Chondrocyte (in vitro differentiated cells): ENCODE measurements around the gene SH3RF1. TPM values are rescaled to one million over a fixed set of nuclear protein-coding genes. Genes with fewer than 3 reads are reported as not detected.

Experiments
- DNase-seq: peaks from one replicate; pipeline ENCODE4 v3.0.0; 2021; ENCODE audit warnings: mixed read lengths, low spot score
- H3K27ac Mint-ChIP-seq: one replicate; pipeline ENCODE4 v1.8.0; 2021; ENCODE audit warnings: mild to moderate bottlenecking, moderate library complexity, mixed read lengths; ENCODE audit not compliant: unreplicated experiment
- H3K27me3 Mint-ChIP-seq: 2 replicates; pipeline ENCODE4 v1.8.0; 2021; ENCODE audit warnings: low read depth, mixed read lengths
- H3K36me3 Mint-ChIP-seq: 2 replicates; pipeline ENCODE4 v1.8.0; 2021; ENCODE audit warnings: low read depth, mixed read lengths
- H3K4me1 Mint-ChIP-seq: 2 replicates; pipeline ENCODE4 v1.8.0; 2021; ENCODE audit warnings: low read depth, mild to moderate bottlenecking, mixed read lengths
- H3K4me3 Mint-ChIP-seq: one replicate; pipeline ENCODE4 v1.8.0; 2021; ENCODE audit warnings: mild to moderate bottlenecking, moderate library complexity, mixed read lengths; ENCODE audit not compliant: unreplicated experiment
- H3K9me3 Mint-ChIP-seq: 2 replicates; pipeline ENCODE4 v1.8.0; 2021; ENCODE audit warnings: low read depth, mixed read lengths
- CTCF ChIP-seq: fragments of 200-600 bp; sonication (generic); IDR thresholded peaks from 2 replicates; pipeline ENCODE4 v1.5.0; 2021; ENCODE audit warnings: antibody characterized with exemption, mild to moderate bottlenecking, moderate library complexity
- total RNA-seq: library from RNA; stranded (reverse); gene quantifications from 3 replicates; pipeline ENCODE4 v1.2.1, GENCODE V29; 2021

SH3RF1 gene
- total RNA-seq, 1 donor from 2014 or later = 25.2 TPM

- H3K27ac Mint-ChIP-seq = peak overlapping the region; percentile 38
- H3K9me3 Mint-ChIP-seq = no peaks in the 10 kb centered on the region
- H3K36me3 Mint-ChIP-seq = no peaks in the 10 kb centered on the region
- no peak for DNase-seq
- H3K4me1 Mint-ChIP-seq = peaks cover 78% of the 10 kb centered on the region
- H3K27me3 Mint-ChIP-seq = no peaks in the 10 kb centered on the region
- no peak overlapping the region for H3K4me3 Mint-ChIP-seq
- TF ChIP-seq CTCF = no peak
These were observed 32.3 kb downstream of the SH3RF1 start for GRCh38 chr4:169238445-169238844.

- no peak for DNase-seq
- H3K9me3 Mint-ChIP-seq = no peaks in the 10 kb centered on the region
- no peak for TF ChIP-seq CTCF
- H3K27ac Mint-ChIP-seq = peak overlapping the region; percentile 24
- no peaks in the 10 kb centered on the region for H3K27me3 Mint-ChIP-seq
- peaks cover 64% of the 10 kb centered on the region for H3K4me1 Mint-ChIP-seq
- H3K36me3 Mint-ChIP-seq = no peaks in the 10 kb centered on the region
- H3K4me3 Mint-ChIP-seq = no peak overlapping the region
These were observed 33.7 kb downstream of the SH3RF1 start for GRCh38 chr4:169236873-169237626.

GRCh38 chr4:169236078-169236477, 34.7 kb downstream of the SH3RF1 start:
- Mint-ChIP-seq H3K27ac (no peak overlapping the region), H3K4me3 (no peak overlapping the region), H3K27me3 (no peaks in the 10 kb centered on the region), H3K36me3 (no peaks in the 10 kb centered on the region), H3K9me3 (no peaks in the 10 kb centered on the region), H3K4me1 (peaks cover 59% of the 10 kb centered on the region)
- no peak for TF ChIP-seq CTCF
- DNase-seq = no peak

- TF ChIP-seq CTCF = no peak
- H3K27ac Mint-ChIP-seq = peak overlapping the region; percentile 1
- H3K4me3 Mint-ChIP-seq = no peak overlapping the region
- H3K27me3 Mint-ChIP-seq = no peaks in the 10 kb centered on the region
- no peak for DNase-seq
- peaks cover 57% of the 10 kb centered on the region for H3K4me1 Mint-ChIP-seq
- no peaks in the 10 kb centered on the region for H3K9me3 Mint-ChIP-seq
- no peaks in the 10 kb centered on the region for H3K36me3 Mint-ChIP-seq
These were observed 36.5 kb downstream of the SH3RF1 start for GRCh38 chr4:169234137-169234855.

GRCh38 chr4:169233691-169234090, 37.1 kb downstream of the SH3RF1 start:
- Mint-ChIP-seq H3K4me3 (no peak overlapping the region), H3K4me1 (peaks cover 57% of the 10 kb centered on the region), H3K27me3 (no peaks in the 10 kb centered on the region), H3K36me3 (no peaks in the 10 kb centered on the region), H3K27ac (no peak overlapping the region), H3K9me3 (no peaks in the 10 kb centered on the region)
- no peak for TF ChIP-seq CTCF
- no peak for DNase-seq
